GM21717 (cell line): ENCODE results near the gene GARIN1A.
"Not testable (repeated sequence)": the region's sequence is repeated elsewhere in the genome, so short reads cannot be mapped to it uniquely, and the experiment has no call there.

Experiments
- ATAC-seq: cut with Tn5 transposase; IDR thresholded peaks from one replicate; pipeline ENCODE4 v1.9.1; 2021; ENCODE audit warnings: mild to moderate bottlenecking, moderate library complexity; ENCODE audit not compliant: unreplicated experiment

The GARIN1A gene

GRCh38 chr7:128671992-128672391 lies at the start of gene GARIN1A:
Gene GARIN1A, plus strand, starts transcription at chr7:128672292. Its CDS starts 106 bp downstream, at chr7:128672398.
- ATAC-seq = no peak

GRCh38 chr7:128627124-128627523 lies 45.0 kb upstream of the GARIN1A start:
- not testable (repeated sequence) for ATAC-seq

GRCh38 chr7:128633915-128634314 lies 38.2 kb upstream of the GARIN1A start:
- not testable (repeated sequence) for ATAC-seq

- ATAC-seq = not testable (repeated sequence)
Observed at GRCh38 chr7:128645206-128645605, 26.9 kb upstream of the GARIN1A start.

GRCh38 chr7:128645844-128646243 lies 26.2 kb upstream of the GARIN1A start:
- ATAC-seq = not testable (repeated sequence)

- not testable (repeated sequence) for ATAC-seq
Observed at GRCh38 chr7:128646877-128647276, 25.2 kb upstream of the GARIN1A start.

- ATAC-seq = not testable (repeated sequence)
Observed at GRCh38 chr7:128651096-128651495, 21.0 kb upstream of the GARIN1A start.

GRCh38 chr7:128652606-128653005 lies 19.5 kb upstream of the GARIN1A start:
- ATAC-seq = not testable (repeated sequence)

GRCh38 chr7:128653197-128653596 lies 18.9 kb upstream of the GARIN1A start:
- not testable (repeated sequence) for ATAC-seq

- ATAC-seq = not testable (repeated sequence)
Observed at GRCh38 chr7:128654080-128654479, 18.0 kb upstream of the GARIN1A start.

- not testable (repeated sequence) for ATAC-seq
Observed at GRCh38 chr7:128654501-128654900, 17.6 kb upstream of the GARIN1A start.

- not testable (repeated sequence) for ATAC-seq
Observed at GRCh38 chr7:128658428-128658827, 13.7 kb upstream of the GARIN1A start.

- no peak for ATAC-seq
Observed at GRCh38 chr7:128660596-128660995, 11.5 kb upstream of the GARIN1A start.

GRCh38 chr7:128661446-128661845 lies 10.6 kb upstream of the GARIN1A start:
- ATAC-seq = no peak

GRCh38 chr7:128662091-128662490 lies 10.0 kb upstream of the GARIN1A start:
- no peak for ATAC-seq

GRCh38 chr7:128663223-128663622 lies 8.9 kb upstream of the GARIN1A start:
- not testable (repeated sequence) for ATAC-seq

- ATAC-seq = no peak
Observed at GRCh38 chr7:128665057-128665456, 7.0 kb upstream of the GARIN1A start.

GRCh38 chr7:128666200-128666599 lies 5.9 kb upstream of the GARIN1A start:
- ATAC-seq = no peak

- ATAC-seq = no peak
Observed at GRCh38 chr7:128672927-128673517, 930 bp downstream of the GARIN1A start.

GRCh38 chr7:128673571-128673970 lies 1.5 kb downstream of the GARIN1A start:
- ATAC-seq = no peak

GRCh38 chr7:128676665-128677064 lies 4.6 kb downstream of the GARIN1A start:
- ATAC-seq = no peak

GRCh38 chr7:128679920-128680319 lies 7.8 kb downstream of the GARIN1A start:
- no peak for ATAC-seq
